Right lobe of liver (tissue), 4 donors: Measurements from ENCODE around the gene OPRM1.

Experiments used
- POLR2A ChIP-seq: fragments of 450-650 bp; IDR thresholded peaks from one replicate; pipeline ENCODE4 v1.6.1; 2017; ENCODE audit warnings: antibody characterized with exemption, mild to moderate bottlenecking
- TF ChIP-seq, protein P1 (sequence below), 4 donors: fragments of 200-600 bp in 3 of 4; fragments of 450-650 bp in 1 of 4; IDR thresholded peaks; one replicate each; pipeline versions ENCODE4 v1.5.1 to v1.8.0; 2016 to 2022; ENCODE audit warnings: antibody characterized with exemption in 4 of 4, mild to moderate bottlenecking in 2 of 4
- donor health status: DM: no; HTN: no; CAD: no.
- donor health status: DM: no; HTN: no; CAD: no.
- donor health status: DM: no; HTN: yes; CAD: no.

DNA sequence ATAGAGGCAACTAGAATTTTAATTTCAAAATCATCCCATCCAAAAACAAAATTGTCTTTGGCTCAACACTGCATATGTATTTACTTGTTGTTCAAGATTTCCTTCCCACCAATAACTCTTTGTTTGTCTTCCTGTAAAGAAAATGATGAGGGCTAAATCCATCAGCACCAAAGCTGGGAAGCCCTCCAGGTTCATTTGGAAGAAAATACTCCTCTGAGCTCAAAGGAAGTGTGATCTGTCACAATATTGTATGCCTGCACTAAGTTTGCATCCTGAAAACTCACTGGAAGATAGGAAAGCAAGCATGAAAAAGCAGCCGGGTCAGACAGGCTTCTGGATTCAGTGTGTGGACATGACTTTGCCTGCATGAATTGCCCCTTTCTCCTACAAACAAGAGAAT is 28.7 kb upstream of the OPRM1 start:
- TF ChIP-seq, protein P1, sequence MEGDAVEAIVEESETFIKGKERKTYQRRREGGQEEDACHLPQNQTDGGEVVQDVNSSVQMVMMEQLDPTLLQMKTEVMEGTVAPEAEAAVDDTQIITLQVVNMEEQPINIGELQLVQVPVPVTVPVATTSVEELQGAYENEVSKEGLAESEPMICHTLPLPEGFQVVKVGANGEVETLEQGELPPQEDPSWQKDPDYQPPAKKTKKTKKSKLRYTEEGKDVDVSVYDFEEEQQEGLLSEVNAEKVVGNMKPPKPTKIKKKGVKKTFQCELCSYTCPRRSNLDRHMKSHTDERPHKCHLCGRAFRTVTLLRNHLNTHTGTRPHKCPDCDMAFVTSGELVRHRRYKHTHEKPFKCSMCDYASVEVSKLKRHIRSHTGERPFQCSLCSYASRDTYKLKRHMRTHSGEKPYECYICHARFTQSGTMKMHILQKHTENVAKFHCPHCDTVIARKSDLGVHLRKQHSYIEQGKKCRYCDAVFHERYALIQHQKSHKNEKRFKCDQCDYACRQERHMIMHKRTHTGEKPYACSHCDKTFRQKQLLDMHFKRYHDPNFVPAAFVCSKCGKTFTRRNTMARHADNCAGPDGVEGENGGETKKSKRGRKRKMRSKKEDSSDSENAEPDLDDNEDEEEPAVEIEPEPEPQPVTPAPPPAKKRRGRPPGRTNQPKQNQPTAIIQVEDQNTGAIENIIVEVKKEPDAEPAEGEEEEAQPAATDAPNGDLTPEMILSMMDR (IDR thresholded peaks at IDR 0.05): no peak
- no peak for TF ChIP-seq POLR2A
